Measurements from ENCODE around the gene ZCCHC14.
"Not testable (repeated sequence)": the region's sequence is repeated elsewhere in the genome, so short reads cannot be mapped to it uniquely, and the experiment has no call there.

Gene ZCCHC14

DNA sequence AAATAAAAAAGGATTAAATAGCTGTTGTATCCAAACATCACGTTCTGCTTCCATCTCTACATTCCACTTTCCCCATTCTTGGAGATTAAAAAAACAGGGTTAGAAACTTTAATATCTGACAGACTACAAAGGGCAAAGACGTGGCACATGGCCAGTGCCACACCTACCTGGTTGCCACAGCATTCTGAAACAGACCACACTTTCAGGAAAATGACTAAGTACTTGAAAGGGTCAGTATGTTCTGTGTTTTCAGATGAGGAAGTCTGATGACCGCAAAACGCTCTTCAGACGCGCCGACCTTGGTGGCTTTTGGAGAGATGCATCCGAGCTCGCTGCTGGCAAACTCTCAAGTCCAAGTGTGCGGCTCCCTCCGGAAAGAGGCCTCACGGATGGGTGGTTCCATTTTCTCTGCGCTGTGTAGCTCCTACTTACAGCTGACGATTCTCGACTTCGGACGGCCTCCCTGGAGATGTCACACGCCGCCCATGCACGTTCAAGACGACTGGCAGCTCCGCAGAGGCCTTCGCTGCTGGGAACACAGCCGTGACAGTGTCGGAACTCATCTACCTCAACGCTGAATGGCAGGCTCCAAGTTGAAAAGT lies 85.2 kb downstream of the ZCCHC14 start:
- DNase-seq (ENCODE audit: low read depth) = no peak

DNA sequence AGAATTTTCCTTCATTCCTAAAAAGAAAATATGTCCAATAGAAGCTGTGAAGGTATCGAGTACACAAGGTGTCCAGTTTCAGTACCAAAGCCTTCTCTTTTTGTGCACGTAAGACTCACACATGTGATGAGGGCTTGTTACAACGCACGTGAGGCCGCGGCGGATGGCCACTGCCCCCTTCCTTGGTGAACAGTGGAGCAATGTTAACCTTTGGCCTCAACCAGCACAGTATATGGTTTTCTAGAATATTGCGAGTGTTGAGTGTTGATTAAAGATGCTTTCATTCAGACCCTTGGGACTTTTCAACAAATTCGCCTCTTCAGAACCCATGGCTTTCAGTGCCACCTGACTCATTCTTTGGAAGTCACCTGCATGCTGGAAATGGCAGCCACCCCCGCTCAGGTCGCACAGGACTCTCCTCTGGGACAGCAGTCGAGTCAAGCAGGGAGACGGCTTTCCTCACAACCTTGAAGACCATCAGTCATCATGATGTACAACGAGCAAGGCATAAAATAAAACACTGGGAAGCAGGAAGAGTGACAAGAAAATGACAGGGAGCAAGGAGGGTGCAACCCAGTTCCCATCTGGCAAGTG lies 86.2 kb downstream of the ZCCHC14 start:
- no peak for DNase-seq (ENCODE audit: low read depth)

DNA sequence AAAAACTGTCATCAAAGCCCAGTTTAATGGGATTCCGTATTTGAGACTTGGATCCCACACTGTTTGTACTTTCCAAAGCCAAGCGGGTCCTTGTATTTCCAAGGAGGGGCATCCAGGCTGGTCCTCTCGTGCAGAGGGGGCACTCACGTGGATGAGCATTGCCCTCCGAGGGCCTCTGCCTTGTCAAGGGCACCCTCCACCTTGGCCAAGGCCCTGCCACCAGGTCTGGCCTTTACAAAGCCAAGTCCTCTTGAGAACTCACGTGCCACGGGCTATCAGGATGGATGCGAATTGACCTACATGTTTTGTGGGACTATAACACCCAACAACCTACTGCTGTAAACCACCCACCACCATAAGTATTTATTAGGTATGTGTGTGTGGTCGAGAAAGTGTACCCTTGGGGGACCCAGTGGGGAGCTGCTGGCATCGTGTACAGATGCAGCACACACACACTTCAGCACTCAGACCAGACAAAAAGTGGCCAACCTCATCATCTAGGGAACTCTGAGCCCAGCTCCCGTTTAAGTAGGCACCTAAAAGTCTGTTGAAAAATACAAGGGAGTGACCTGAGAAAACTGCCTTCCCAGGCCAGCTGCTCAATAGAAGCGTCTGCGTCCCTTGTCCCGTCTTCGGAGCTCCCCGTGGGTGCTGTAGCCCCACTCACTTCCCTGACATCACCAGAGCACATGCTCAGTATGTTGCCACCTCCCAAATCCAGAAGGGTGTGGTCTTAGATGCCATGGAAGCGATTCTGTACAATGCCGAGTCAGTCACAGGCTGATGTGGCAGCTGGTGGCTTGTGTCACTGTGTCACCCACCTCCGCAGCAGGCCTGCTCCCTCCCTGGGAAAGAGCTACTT lies 87.8 kb downstream of the ZCCHC14 start:
- DNase-seq (ENCODE audit: low read depth) = no peak

DNA sequence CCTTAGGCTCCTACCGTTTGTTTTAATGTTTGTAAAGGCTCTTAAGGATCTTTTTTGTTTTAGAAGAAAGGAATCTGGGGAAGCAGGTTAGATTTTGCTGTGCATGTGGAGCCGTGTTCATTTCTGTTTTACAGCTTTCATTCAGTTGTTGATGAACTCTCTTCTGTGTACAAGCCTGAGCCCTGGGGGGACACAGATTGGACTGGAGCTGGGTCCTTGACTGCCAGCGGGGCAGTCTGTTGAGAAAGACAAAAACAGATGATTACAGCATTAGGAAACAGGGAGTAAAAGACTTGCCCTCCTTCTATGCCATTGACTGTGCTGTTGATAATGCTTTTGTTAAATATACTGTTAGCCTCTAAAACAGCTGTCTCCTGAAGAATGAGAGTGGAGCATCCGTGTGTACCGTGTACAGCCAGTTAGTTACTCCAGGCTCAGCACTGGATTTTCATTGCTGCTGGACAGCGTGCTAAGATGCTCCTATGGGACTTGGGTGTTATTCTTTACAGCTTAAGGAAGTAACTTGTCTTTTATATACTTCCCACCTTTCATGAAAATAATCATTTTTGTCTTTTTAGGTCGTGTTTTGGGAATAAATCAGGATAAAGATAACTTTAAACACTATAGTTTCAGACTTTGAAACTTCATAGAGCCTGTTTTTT lies 97.5 kb downstream of the ZCCHC14 start:
- DNase-seq (ENCODE audit: low read depth) = no peak

DNA sequence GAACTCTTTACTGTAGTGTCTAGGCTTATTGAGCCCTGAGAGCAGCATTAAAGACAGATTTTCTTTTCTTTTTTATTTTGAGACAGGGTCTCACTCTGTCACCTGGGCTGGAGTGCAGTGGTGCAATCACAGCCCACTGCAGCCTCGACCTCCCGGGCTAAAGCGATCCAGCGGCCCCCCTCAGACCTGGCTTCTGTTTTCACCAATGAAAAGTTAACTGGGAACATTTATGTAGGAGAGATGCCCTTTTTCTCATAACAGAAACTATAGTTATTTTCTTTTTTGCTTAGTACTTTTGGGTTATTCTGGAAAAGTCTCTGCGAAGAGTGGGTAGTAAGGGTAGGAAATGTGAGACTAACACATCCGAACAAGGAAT lies 99.2 kb downstream of the ZCCHC14 start:
- no peak for DNase-seq (ENCODE audit: low read depth)

DNA sequence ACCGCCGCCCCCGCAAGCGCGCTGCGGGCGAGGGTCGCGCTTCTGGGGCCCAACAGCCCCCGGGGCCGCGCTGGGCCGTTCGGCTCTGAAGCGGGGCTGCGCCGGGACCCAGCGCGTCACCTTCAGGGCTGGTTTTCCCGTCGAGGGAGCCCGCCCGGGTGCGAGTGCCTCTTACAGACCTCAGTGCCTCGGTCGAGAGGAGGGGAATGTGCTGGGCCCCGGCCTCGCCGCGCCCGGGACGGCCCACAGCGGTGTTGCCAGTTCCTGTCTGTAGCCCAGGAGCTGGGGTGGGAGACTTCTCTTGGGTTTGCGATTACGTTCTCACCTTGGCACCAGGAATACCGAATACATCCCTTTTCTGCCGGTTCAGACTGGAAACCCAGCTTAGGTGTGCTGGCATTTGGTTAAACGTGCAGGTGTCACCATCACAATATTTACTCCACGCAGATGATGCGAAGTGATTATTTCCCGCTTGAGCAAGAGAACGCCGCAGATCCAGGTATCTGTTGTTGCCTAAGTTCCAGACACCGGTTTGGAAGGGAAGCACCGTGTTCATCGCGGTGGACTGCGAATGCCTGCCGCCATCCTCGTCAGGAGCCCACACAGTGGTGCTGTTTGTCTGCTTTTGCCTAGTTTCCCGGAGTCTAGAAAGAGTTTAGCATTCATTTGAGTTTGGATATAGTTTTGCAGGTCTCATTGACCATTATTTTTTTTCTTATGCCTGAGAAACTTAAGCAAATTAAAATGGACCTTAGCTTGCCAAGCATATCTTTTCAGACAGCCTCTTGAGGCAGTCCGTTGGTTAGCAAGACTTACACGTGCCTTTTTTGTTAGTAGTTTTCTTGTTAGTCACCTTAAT lies 99.8 kb downstream of the ZCCHC14 start:
- no peak for DNase-seq (ENCODE audit: low read depth)

DNA sequence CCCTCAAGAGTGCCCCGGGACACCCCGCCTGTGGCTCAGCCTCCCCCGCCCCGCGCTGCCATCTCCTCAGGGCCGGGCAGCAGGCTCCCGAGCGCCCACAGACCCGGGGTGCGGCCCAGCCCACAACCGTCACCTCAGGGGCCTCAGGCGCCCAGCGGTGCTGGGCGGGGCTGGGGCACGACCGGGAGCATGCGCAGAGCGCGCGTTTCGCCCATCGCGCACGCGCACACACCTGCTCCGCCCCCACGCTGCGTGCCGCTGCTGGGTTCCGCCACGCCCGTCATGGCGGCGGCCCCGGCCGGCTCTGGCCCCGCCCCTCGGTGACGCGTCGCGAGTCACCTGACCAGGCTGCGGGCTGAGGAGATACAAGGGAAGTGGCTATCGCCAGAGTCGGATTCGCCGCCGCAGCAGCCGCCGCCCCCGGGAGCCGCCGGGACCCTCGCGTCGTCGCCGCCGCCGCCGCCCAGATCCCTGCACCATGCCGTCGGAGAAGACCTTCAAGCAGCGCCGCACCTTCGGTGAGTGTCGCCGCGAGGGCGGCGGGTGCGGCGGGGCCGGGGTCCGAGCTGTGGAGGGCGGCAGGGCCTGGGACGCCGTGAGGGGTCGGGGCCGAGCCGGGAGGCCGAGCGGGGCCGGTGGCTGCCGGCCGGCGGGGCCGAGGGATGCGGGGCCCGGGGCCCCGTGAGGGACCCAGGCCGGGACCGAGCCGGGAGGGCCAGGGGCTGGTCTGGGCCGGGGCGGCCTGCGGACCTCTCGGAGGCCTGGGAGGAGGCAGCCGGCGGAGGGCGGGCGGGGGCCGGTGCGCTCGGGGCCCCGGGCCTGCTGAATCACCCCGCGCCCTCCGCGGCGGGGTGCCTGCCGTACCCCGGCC lies 100.6 kb downstream of the ZCCHC14 start, which contains the start of gene MAP1LC3B:
Gene MAP1LC3B (plus strand): TSS at position 387 of the 871 bp plus-strand sequence. CDS start 92 bp downstream, at position 479.
- peak; percentile 63 for DNase-seq (ENCODE audit: low read depth)

DNA sequence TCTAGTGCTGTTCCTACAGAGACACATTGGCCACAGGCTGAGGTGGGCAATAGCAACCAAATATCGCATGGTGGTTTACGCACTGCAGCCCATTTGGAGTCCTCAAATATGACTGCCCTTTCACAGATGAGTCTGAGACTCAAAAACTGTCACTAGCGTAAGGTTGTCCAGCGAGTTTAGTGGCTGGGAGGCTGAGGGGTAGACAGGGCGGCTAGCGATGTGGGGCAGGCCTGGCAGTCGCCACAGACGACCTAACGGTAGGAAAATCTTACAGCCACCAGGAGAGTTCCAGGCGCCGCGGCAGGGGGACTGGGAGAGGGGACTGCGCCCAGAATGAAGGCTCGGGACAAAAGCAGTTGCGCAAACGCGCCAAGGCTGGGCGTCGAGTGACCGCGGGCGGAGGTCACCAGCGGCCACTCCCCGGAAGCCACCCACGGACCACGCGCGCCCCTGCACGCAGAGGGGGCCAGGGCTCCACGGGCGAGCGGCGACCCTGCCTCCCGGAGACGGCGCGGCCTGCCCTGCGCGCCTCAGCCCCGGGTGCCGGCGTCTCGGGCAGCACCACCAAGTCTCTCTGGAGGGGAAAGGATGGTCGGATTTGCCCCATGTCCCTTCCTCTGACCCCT lies 101.4 kb downstream of the ZCCHC14 start:
- DNase-seq (ENCODE audit: low read depth) = no peak

DNA sequence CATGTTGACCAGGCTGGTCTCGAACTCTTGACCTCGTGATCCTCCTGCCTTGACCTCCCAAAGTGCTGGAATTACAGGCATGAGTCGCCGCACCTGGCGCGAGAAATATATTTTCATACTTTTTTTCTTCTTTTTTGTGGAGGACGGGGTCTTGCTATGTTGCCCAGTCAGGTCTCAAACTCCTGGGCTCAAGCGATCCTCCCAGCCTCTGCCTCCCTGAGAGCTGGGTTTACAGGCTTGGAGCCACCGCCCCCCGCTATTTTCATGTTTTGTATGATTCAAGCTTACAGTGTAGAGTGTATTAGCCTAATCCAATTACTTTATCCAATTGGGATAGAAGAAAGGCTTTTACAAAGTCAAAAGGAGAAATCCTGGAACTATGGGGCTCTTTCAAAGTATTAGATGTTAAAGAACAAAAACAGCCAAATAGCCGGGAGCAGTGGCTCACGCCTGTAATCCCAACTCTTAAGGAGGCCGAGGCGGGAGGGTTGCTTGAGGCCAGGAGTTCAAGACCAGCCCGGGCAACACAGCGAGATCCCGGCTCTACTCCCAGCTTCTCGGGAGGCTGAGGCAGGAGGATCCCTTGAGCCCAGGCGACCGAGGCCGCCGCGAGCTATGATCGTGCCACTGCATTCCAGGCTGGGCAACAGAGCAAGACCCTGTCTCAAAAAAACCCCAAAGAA lies 102.0 kb downstream of the ZCCHC14 start:
- no peak for DNase-seq (ENCODE audit: low read depth)

DNA sequence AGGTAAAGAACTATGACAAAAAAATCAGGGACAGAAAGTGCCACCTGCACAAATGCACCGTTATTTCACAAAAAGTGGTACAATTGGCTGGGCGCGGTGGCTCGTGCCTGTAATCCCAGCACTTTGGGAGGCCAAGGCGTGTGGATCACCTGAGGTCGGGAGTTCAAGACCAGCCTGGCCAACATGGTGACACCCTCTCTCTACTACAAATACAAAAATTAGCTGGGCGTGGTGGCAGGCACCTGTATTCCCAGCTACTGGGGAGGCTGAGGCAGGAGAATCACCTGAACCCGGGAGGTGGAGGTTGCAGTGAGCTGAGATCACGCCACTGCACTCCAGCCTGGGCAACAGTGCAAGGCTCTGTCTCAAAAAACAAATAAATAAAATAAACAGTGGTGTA lies 102.9 kb downstream of the ZCCHC14 start:
- not testable (repeated sequence) for DNase-seq (ENCODE audit: low read depth)

DNA sequence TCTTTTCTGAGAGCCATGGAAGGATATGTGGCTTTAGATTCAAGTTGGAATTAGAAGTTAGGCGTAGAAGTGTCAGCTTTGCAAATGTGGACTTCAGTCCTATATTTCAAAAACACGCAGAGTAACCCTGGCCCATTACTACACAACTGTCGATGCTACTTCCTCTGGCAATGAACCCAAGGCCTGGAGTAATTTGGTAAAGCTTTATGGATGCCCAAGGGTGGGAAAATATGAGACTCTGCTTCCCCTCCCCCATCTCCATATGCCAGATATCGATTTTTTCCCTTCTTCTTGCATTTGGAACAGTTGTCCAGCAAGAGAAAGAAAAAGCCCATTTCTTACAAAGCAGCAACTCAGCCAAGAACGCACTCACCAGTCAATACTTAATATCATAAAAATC lies 103.6 kb downstream of the ZCCHC14 start:
- DNase-seq (ENCODE audit: low read depth) = no peak

DNA sequence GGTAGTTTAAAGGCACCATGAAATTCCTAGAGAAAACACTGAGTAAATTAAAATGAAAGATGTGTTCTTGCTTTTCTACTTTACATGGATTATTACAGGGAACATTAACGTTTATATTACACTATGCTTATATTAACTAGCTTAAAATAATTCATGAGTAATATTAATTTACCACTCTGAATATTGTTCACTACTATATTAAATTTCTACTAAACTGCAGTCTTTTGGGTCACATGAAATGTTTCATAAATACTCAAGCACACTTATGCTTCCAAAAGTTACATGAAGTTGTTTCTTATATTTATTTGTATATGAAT lies 104.0 kb downstream of the ZCCHC14 start:
- no peak for DNase-seq (ENCODE audit: low read depth)

DNA sequence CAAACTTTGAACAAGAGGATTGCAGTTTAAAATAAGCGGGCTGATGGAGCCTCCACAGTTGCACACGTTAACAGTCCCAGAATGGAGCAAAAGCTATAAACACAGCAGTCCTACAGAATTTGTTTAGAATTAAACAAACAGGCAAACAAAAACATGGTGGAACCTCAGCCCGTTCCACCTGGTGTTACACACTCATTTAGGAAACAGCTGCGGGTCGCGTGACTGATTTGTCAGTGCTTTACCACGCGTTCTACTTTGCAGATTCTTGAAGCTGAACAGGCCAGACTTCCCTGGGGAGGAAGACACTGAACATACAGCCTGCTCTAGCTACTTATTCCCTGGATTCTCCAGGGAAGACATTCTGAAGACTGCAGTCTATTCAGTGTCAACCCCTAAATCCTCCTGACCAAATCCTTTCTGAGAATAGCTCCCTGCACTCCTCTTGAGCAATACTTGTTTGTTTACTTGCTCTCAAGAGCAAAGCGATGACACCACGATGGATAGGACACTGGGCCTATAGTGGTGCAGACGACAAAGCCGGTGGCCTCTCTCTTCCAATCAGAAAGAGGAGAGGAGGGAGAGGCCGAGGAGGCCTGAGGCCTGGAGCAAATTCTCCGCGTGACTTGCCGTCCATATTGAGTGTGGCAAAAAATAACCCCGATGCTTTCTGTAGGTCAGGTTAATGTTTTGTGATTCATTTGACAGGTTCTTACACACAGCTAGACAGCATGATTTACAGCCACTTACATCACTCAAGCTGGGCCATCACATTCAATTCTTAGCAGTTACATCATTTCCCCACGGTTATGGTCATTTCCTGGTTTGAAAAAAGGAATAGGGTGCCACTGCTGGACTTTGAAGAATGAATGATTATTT lies 104.6 kb downstream of the ZCCHC14 start:
- DNase-seq (ENCODE audit: low read depth) = peak; percentile 100

DNA sequence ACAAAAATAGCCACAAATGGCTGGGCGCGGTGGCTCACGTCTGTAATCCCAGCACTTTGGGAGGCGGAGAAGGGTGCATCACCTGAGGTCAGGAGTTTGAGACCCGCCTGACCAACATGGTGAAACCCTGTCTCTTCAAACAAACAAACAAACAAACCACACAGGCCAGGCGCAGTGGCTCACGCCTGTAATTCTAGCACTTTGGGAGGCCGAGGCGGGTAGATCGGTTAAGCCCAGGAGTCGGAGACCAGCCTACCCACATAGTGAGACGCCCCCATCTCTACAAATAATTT lies 108.0 kb downstream of the ZCCHC14 start:
- not testable (repeated sequence) for DNase-seq (ENCODE audit: low read depth)

DNA sequence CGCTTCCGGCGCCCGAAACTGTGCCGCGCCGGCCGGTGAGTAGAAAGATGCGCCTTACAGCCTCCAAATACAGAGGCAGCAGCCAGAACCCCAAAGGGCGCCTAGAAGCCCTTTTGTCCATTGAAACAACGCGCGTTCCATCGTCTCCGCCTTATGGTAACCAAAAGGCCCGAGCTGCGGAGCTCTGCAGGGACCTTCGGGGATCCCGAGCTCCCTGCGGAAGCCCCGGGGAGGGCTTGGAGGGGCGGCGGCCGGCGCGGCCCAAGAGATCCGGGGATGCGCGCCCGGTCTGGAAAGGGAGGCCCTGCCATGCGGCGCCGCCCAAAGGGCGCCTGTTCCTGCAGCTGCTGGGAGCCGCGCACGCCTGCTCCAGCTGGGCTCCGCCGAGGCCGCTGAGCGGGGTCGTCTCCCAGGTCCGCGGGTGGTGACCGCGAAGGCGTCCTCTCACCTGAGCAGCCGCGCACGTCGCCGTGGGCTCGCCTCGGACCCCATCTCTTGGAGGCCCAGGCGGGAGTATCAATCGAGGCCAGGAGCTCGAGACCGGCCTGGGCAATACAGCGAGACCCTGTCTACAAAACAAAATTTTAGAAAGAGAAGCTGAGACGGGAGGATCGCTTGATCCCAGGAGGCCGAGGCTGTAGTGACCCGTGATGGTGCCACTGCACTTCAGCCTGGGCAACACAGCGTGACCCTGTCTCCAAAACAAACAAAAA lies 108.5 kb downstream of the ZCCHC14 start:
- no peak for DNase-seq (ENCODE audit: low read depth)

DNA sequence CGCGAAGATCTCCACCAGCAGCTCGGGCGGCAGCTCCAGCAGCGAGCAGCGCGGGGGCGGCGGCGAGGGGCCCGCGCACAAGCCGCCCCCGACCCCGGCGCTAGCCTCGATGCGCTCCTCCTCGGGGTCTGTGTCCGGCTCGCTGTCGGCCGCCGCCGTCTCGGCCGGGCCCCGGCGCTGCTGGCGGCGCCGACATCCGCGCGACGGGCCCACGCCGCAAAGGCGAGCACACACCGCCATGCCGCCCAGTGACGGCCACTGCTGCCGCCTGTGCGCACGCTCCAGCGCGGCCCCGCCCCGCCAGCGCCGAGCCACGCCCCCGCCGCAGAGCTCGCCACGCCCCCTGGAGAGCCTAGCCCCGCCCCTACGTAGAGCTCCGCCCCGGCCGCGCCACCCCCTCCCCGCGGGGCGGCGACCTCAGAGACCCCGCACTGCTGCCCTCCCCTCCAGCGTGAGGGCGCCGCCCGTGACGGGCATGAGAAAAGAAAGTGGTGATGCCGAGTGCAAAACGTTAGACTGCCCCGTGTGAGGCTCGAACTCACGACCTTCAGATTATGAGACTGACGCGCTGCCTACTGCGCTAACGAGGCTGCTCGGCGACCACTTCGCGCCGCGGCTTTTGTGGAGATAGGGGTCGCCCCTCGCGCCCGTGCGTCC lies 109.2 kb downstream of the ZCCHC14 start, which contains the start of gene FBXO31:
Gene FBXO31 (minus strand): TSS at position 272 of the 657 bp plus-strand sequence. CDS start 32 bp downstream, at position 240.
- DNase-seq (ENCODE audit: low read depth) = peak; percentile 54

DNA sequence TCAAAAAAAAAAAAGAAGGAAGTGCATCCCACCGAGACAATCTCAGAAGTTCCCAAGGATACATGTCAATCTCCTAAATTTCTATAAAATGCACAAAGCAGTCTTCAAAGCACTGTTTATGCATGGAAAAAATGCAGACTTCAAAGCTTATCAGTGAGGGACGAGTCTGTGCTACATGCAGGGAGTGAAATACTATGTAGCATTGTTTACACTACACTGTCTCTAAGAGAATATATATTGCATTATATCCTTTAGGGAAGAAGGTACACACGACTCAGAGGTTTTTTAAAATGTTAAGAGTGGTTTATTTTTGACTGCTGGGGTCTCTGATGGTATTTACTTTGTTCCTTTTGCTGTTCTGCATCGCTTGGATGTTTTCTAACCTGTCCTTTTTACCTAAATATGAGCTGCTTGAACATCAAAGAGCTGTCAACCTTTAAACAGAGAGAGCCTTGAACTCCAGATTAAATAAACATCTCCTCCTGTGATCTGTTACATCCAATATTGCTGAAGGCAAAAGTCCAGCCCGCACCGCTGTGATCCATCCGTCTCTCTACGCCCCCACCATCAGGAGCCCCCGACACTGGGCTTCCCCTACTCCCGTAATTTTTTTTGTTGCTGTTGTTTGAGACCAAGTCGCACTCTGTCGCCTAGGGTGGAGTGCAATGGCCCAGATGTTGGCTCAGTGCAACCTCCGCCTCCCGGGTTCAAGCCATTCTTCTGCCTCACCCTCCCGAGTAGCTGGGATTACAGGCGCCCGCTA lies 110.6 kb downstream of the ZCCHC14 start:
- DNase-seq (ENCODE audit: low read depth) = no peak

Data from GM04503 (cell line).